PFSK-1 (cell line): ENCODE results near the gene KAT7.

ENCODE experiments used
- POLR2AphosphoS5 ChIP-seq: IDR thresholded peaks from 2 replicates; pipeline ENCODE4 v1.6.1; 2012; ENCODE audit warnings: low read depth, mild to moderate bottlenecking, control low read depth, low read length, moderate library complexity
- TAF1 ChIP-seq: IDR thresholded peaks from 2 replicates; pipeline ENCODE4 v1.6.1; 2012; ENCODE audit warnings: low read length, control low read depth, borderline replicate concordance; ENCODE audit not compliant: insufficient read depth
- TF ChIP-seq, protein P1 (sequence below), 2 experiments: IDR thresholded peaks; 2 replicates each; pipeline versions ENCODE4 v1.6.1 to v1.8.0; 2011 to 2012; ENCODE audit warnings: low read depth in 2 of 2, low read length in 2 of 2, control low read depth in 1 of 2, inconsistent platforms in 1 of 2, mild to moderate bottlenecking in 1 of 2, moderate library complexity in 1 of 2; ENCODE audit not compliant: insufficient read depth in 1 of 2

- no peak for TF ChIP-seq TAF1
- TF ChIP-seq, protein P1, sequence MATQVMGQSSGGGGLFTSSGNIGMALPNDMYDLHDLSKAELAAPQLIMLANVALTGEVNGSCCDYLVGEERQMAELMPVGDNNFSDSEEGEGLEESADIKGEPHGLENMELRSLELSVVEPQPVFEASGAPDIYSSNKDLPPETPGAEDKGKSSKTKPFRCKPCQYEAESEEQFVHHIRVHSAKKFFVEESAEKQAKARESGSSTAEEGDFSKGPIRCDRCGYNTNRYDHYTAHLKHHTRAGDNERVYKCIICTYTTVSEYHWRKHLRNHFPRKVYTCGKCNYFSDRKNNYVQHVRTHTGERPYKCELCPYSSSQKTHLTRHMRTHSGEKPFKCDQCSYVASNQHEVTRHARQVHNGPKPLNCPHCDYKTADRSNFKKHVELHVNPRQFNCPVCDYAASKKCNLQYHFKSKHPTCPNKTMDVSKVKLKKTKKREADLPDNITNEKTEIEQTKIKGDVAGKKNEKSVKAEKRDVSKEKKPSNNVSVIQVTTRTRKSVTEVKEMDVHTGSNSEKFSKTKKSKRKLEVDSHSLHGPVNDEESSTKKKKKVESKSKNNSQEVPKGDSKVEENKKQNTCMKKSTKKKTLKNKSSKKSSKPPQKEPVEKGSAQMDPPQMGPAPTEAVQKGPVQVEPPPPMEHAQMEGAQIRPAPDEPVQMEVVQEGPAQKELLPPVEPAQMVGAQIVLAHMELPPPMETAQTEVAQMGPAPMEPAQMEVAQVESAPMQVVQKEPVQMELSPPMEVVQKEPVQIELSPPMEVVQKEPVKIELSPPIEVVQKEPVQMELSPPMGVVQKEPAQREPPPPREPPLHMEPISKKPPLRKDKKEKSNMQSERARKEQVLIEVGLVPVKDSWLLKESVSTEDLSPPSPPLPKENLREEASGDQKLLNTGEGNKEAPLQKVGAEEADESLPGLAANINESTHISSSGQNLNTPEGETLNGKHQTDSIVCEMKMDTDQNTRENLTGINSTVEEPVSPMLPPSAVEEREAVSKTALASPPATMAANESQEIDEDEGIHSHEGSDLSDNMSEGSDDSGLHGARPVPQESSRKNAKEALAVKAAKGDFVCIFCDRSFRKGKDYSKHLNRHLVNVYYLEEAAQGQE (IDR thresholded peaks at IDR 0.05; ENCODE audit: insufficient read depth in 1 of 2, low read depth in 2 of 2, low read length in 2 of 2) = no peak
- TF ChIP-seq POLR2AphosphoS5 = no peak
Measured at GRCh38 chr17:49776551-49777300, 11.8 kb upstream of the KAT7 start.
